ENCODE results near the gene ADH7. TPM values are rescaled to one million over a fixed set of nuclear protein-coding genes. Genes with fewer than 3 reads are reported as not detected.

ADH7 gene
- polyA plus RNA-seq, result not detected

DNA sequence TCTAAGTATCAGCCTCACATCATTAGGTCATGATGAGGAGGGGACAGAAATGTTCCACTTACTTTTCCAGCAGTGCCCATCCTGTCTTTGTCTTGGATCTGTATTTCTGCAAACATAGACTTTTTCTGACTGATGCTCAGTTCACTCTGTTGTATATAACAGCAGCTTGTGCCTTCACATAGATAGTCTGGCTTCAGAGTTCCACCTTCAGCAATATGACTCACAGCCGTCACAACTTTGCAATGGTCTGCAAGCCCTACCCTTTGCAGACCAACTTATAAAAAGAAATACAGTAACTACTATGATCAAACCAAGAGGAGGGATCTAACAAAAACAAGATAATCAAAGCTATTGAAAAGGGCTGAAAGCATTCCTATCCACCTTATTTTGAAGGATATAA is at the start of gene ADH7:
ADH7 (minus strand) TSS at position 189 of the 400 bp plus-strand sequence; CDS start at position 80, 109 bp downstream.
- no peaks in the 10 kb centered on the region for H3K36me3 Mint-ChIP-seq
- no peaks in the 10 kb centered on the region for H3K4me1 Mint-ChIP-seq
- H3K27ac Mint-ChIP-seq, result no peak within 1 kb of the TSS
- no peaks in the 10 kb centered on the region for H3K9me3 Mint-ChIP-seq
- no peak for DNase-seq
- H3K27me3 Mint-ChIP-seq (ENCODE audit: low read depth in 3 of 3), result peaks cover 0 to 16% (median 2%) of the 10 kb centered on the region in 3 donors
- H3K4me3 Mint-ChIP-seq, result no peak within 1 kb of the TSS

DNA sequence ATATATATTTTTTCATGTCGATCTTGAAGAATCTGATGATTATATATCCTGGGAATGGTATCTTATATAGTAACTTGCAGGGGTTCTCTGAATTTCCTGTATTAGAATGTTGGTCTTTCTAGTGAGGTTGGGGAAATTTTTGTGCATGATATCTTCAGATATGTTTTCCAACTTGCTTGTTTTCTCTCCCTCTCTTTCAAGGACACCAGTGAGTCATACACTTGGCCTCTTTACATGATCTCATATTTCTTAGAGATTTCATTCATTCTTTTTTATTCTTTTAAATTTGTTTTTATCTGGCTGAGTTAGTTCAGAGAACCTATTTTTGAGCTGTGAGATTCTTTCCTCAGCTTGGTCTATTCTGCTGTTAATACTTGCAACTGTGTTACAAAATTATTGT is 48.5 kb upstream of the ADH7 start:
- no peak for DNase-seq
- Mint-ChIP-seq H3K27me3 (ENCODE audit: low read depth in 3 of 3) (peaks cover 2 to 7% (median 3%) of the 10 kb centered on the region in 3 donors), H3K27ac (no peak overlapping the region), H3K36me3 (peaks cover 0 to 11% (median 0%) of the 10 kb centered on the region in 3 donors), H3K4me3 (no peak overlapping the region), H3K4me1 (no peaks in the 10 kb centered on the region), H3K9me3 (peaks cover 7 to 44% (median 36%) of the 10 kb centered on the region in 6 donors)

DNA sequence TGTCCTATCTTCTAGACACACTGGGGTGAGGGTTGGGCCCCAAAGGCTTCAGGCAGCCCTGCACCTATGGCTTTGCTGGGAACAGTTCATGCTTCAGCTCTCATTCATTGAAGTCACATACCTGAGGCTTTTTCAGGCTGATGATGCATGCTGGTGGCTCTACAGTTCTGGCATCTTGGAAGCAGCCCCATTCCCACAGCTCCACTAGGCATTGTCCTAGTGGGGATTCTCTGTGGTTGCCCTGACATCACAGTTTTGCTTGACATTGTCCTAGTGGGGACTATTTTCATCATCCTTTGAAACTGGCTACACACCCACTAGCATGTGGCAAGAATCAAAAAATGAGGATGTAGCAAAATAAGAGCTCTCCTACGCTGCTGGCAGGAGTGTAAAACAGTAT is 38.0 kb upstream of the ADH7 start:
- Mint-ChIP-seq H3K4me1 (no peaks in the 10 kb centered on the region), H3K27me3 (ENCODE audit: low read depth in 3 of 3) (peaks cover 2 to 6% (median 6%) of the 10 kb centered on the region in 3 donors)

DNA sequence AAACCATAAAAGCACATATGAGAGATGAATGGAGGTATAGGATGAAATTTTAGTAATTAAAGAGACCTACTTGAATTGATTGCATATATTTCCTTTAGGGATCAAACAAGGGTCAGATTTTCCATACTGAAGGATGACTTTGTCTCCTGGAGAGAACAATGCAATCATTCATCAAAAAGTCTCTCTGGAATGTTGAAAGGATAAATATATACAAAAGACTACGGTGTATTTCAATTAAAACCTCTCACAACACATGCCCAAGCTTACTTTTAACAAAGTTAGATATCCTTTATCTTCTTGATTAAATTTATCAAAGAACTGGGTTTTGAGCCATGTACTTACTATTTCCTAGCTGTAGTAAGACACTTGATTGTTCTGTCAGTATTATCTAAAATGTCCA is 36.8 kb upstream of the ADH7 start:
- no peak overlapping the region for H3K4me3 Mint-ChIP-seq
- no peak overlapping the region for H3K27ac Mint-ChIP-seq
- H3K9me3 Mint-ChIP-seq, result peaks cover 0 to 3% (median 0%) of the 10 kb centered on the region in 6 donors
- H3K27me3 Mint-ChIP-seq (ENCODE audit: low read depth in 3 of 3), result peaks cover 3 to 6% (median 6%) of the 10 kb centered on the region in 3 donors
- DNase-seq, result no peak
- H3K36me3 Mint-ChIP-seq, result no peaks in the 10 kb centered on the region
- no peaks in the 10 kb centered on the region for H3K4me1 Mint-ChIP-seq

More for the DNA sequence above, 38.0 kb upstream of the ADH7 start:
- H3K9me3 Mint-ChIP-seq, result peaks cover 0 to 3% (median 0%) of the 10 kb centered on the region in 6 donors
- H3K4me3 Mint-ChIP-seq, result no peak overlapping the region
- no peak for DNase-seq
- H3K27ac Mint-ChIP-seq, result no peak overlapping the region
- no peaks in the 10 kb centered on the region for H3K36me3 Mint-ChIP-seq

DNA sequence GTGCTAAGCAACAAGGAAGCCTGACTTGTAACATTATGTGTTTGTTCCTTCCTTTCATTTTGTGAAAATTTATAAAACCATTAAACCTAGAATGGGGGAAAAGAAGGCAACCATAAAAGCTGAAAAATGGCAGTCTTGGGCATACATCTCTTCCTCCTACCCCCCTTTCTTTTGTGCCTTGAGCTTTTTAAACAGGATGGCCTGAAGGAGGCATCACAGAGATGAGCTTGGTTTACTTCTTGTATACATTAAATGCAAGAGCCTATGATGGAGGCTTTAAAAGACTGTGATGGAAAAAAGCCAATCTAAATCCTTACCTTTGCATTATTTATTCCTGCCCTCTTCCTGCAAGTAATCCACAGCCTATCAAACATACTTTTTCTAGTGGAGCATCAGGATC is 36.2 kb upstream of the ADH7 start:
- Mint-ChIP-seq H3K36me3 (no peaks in the 10 kb centered on the region), H3K27ac (no peak overlapping the region), H3K4me1 (no peaks in the 10 kb centered on the region), H3K9me3 (peaks cover 0 to 3% (median 0%) of the 10 kb centered on the region in 6 donors), H3K27me3 (ENCODE audit: low read depth in 3 of 3) (peaks cover 3 to 6% (median 6%) of the 10 kb centered on the region in 3 donors), H3K4me3 (no peak overlapping the region)
- no peak for DNase-seq

DNA sequence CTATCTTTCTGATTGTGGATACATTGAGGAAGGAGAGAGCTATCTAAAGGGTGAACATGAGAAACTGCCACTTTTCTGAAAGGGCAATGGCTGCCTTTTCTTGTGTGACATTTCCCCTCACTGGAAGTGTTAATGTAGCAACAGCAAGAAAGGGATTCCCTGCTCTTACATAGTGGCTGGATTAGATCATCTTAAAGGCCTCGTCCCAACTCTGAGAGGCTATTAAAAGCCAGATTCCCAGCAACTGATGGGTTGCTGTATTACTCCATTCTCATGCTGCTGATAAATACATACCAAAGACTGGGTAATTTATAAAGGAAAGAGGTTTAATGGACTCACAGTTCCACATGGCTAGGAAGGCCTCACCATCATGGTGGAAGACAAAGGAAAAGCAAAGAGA is 33.7 kb upstream of the ADH7 start:
- H3K4me3 Mint-ChIP-seq, result no peak overlapping the region
- DNase-seq, result no peak
- H3K27ac Mint-ChIP-seq, result no peak overlapping the region
- H3K4me1 Mint-ChIP-seq, result no peaks in the 10 kb centered on the region
- H3K36me3 Mint-ChIP-seq, result no peaks in the 10 kb centered on the region
- no peaks in the 10 kb centered on the region for H3K9me3 Mint-ChIP-seq
- peaks cover 3 to 6% (median 5%) of the 10 kb centered on the region in 3 donors for H3K27me3 Mint-ChIP-seq (ENCODE audit: low read depth in 3 of 3)

DNA sequence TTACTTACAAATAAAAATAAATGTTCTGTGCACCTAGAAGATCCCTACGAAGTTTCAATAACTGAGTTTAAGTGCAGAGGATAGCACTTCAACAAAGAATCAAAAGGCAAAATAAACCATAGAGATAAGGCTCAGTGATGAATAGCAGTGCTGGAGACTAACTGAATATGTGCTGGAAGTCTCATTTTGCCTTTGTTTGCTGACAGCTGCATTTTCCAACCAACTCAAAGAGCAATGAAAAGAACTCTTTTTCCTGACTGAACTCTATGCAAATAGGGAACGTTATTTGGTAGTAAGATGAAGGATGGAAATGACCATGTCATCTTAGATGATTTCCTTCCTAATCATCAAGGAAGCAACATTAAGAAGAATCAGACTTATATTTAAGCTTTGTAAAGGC is 32.7 kb upstream of the ADH7 start:
- Mint-ChIP-seq H3K9me3 (no peaks in the 10 kb centered on the region), H3K27ac (no peak overlapping the region), H3K4me3 (no peak overlapping the region), H3K4me1 (no peaks in the 10 kb centered on the region), H3K27me3 (ENCODE audit: low read depth in 3 of 3) (peaks cover 3 to 10% (median 6%) of the 10 kb centered on the region in 3 donors), H3K36me3 (no peaks in the 10 kb centered on the region)
- no peak for DNase-seq

DNA sequence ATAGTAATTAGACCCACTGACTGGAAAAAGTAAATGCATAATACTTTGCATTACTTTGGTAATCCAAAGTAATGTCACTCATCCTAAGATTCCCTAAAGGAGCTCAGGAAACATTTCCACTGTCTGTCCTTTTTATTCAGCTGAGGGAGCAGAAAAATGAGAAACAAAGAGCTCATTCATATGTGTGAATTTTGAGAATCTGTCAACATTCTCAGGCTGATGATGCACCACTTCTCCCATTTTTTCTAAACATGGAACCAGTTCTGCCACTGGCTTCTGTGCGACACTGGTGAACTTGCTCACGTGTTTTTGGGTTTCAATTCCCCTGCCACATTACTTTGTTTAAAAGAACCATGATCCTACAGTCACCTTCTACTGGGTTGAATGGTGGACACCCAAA is 28.4 kb upstream of the ADH7 start:
- Mint-ChIP-seq H3K27me3 (ENCODE audit: low read depth in 3 of 3) (peaks cover 0 to 15% (median 3%) of the 10 kb centered on the region in 3 donors), H3K36me3 (no peaks in the 10 kb centered on the region), H3K4me1 (no peaks in the 10 kb centered on the region), H3K4me3 (no peak overlapping the region), H3K9me3 (no peaks in the 10 kb centered on the region), H3K27ac (no peak overlapping the region)
- no peak for DNase-seq

DNA sequence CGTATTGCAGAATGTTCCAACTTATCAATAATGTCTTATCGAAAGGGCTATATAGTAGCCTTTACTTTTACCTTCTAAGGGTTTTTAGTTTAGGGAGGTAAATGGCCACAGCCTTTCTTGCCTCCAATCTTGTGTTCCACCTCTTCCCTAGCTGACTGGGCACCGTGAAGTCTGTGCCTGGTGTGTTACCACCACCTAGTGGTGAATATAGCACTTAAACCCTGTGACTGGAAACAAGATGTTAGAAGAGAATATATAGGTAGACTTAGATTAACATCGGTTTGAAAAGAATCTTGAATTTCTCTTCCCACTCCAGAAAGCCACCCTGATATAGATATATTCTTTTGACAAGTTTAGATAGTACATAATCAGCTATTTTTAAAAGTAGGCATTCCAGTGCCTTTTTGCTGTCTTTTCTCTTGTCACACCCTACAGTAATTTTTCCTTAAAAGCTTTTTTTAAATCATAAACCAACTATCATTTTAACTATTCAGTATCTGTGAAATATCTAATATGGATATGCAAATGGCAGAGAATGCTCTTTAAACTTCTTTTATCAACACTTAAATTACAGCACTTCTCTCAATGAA is 27.8 kb upstream of the ADH7 start:
- H3K36me3 Mint-ChIP-seq, result no peaks in the 10 kb centered on the region
- H3K27me3 Mint-ChIP-seq (ENCODE audit: low read depth in 3 of 3), result peaks cover 0 to 15% (median 3%) of the 10 kb centered on the region in 3 donors
- no peaks in the 10 kb centered on the region for H3K9me3 Mint-ChIP-seq
- H3K4me1 Mint-ChIP-seq, result no peaks in the 10 kb centered on the region
- DNase-seq, result peak; percentile 12 to 40 (median 25)
- H3K27ac Mint-ChIP-seq, result no peak overlapping the region
- H3K4me3 Mint-ChIP-seq, result no peak overlapping the region

DNA sequence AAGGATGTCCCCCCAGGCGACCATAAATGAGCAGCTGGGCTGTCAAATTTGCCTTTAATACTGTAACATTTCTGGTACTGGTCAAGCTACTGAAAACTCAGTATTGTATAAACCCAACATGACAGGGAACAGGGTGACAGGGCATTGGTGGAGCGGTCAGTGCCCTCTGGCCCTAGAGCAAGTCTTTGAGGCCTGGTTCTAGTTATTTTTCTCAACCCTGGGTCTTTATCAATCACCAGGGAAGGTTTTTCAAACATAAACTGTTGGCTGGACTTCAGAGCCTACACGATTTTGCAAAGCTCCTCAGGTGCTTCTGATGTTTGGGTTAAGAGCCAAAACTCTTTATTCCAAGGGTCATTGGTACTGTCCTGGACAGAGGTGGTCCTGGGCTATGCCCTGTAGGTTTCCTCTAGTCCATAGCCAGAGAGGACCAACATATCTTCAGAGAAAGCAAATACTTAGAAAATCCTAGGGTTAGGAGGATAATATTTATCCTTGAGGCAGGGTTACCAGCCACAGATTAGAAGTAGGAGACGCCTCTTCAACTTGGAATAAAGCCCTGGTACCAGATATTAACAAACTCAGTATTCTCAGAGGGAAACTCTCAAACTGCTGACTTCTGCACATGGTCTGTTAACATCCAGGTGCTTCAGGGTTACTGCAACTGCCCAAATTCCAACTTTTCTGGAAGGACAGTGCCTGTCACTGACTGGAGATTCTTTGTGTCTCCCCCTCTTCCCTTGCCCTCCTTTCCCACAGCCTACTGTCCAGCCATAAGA is 26.7 kb upstream of the ADH7 start:
- Mint-ChIP-seq H3K27ac (no peak overlapping the region), H3K36me3 (no peaks in the 10 kb centered on the region), H3K4me3 (no peak overlapping the region), H3K4me1 (no peaks in the 10 kb centered on the region), H3K9me3 (no peaks in the 10 kb centered on the region), H3K27me3 (ENCODE audit: low read depth in 3 of 3) (peaks cover 0 to 15% (median 3%) of the 10 kb centered on the region in 3 donors)
- DNase-seq, result no peak

DNA sequence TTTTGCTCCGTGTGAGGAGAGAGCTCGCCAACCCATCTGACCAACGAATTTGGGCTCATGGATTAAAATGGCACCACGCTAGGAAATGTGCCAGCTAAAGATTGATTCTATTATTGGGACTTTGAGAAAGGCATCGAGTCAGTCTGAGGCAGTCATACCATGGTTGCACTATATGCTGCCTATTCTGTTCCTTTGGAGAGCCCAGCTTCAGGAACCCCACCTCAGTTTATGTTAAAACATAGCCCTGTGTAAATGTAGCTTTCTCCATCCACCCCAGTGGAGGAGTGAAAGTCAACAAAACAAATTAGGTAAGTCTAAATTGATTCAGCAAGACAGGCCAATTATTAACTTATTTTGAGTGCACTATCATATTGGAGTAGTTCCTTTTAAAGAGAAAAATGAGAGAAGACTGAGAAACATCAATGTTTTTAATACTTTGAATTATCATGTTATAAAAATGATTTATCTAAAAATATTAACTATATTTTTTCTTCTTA is 24.5 kb upstream of the ADH7 start:
- Mint-ChIP-seq H3K36me3 (no peaks in the 10 kb centered on the region), H3K4me3 (no peak overlapping the region), H3K4me1 (no peaks in the 10 kb centered on the region), H3K27me3 (ENCODE audit: low read depth in 3 of 3) (peaks cover 2 to 11% (median 3%) of the 10 kb centered on the region in 3 donors), H3K27ac (no peak overlapping the region), H3K9me3 (no peaks in the 10 kb centered on the region)
- no peak for DNase-seq

DNA sequence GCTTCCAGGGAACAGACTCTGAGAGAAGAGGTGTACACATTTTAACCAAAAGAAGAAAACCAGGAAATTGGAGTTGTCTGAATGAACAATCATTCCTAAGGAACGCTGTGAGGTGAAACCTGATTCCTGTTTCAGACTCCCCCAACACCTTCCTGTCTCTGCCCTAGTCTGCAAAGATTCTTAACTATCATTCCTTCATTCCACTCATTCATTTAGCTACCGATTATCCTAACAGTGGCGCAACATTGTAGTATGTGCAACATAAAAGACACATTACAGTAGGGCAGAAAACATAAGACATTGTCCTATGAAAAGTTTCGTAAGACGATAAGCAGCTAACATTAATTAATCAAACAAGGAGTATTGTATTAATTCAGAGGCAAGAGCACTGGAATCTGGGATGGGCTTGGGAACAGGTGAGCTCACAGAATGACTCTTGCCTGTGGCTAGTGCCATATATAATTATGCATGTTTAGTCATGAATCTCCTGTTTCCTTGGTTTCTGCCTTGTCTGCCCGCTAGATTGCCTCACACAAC is 23.8 kb upstream of the ADH7 start:
- Mint-ChIP-seq H3K9me3 (no peaks in the 10 kb centered on the region), H3K27me3 (ENCODE audit: low read depth in 3 of 3) (peaks cover 2 to 14% (median 3%) of the 10 kb centered on the region in 3 donors), H3K4me3 (no peak overlapping the region), H3K27ac (no peak overlapping the region), H3K4me1 (no peaks in the 10 kb centered on the region), H3K36me3 (no peaks in the 10 kb centered on the region)
- no peak for DNase-seq

DNA sequence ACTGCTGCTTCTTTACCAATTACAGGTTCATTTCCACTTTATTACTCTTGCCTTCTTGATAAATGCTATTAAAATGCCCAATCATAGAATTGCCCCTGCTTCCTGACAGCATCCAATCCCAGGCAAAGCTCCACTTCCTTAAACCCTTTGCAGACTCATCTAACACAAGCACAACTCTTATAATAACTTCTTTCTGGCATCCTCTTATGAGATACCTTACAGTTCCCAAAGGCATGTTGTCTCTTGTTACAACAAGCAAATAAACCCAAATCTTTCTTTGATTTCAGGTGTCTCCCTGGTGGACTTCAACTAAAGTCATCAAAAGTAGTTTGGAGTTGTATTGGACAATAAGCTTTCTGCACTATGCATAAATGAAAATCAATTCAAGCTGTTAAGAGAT is 22.5 kb upstream of the ADH7 start:
- no peak for DNase-seq
- no peaks in the 10 kb centered on the region for H3K4me1 Mint-ChIP-seq
- H3K4me3 Mint-ChIP-seq, result no peak overlapping the region
- no peaks in the 10 kb centered on the region for H3K36me3 Mint-ChIP-seq
- peaks cover 2 to 17% (median 3%) of the 10 kb centered on the region in 3 donors for H3K27me3 Mint-ChIP-seq (ENCODE audit: low read depth in 3 of 3)
- H3K27ac Mint-ChIP-seq, result no peak overlapping the region
- peaks cover 2 to 6% (median 5%) of the 10 kb centered on the region in 6 donors for H3K9me3 Mint-ChIP-seq

DNA sequence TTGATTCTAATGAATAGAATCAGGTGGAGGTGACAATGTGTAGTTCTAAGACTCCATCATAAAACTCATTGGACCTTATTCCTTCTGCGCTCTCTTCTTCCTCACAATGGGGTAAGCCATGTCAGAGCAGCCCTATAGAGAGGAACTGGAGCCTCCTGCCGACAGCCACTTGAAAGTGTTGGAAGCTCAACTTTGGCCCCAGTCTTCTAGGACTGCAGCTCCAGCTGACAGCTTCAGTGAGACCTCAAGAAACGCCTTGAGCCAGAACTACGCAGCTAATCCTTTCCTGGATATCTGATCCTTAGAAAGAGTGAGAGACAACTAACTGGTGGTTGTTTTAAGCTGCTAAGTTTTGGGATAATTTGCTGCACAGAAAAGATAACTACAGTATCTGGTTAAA is 22.1 kb upstream of the ADH7 start:
- H3K4me1 Mint-ChIP-seq, result no peaks in the 10 kb centered on the region
- peaks cover 2 to 10% (median 7%) of the 10 kb centered on the region in 6 donors for H3K9me3 Mint-ChIP-seq
- no peaks in the 10 kb centered on the region for H3K36me3 Mint-ChIP-seq
- no peak for DNase-seq
- H3K27ac Mint-ChIP-seq, result no peak overlapping the region
- H3K4me3 Mint-ChIP-seq, result no peak overlapping the region
- H3K27me3 Mint-ChIP-seq (ENCODE audit: low read depth in 3 of 3), result peaks cover 2 to 17% (median 3%) of the 10 kb centered on the region in 3 donors
